ENCODE measurements around the gene SNAP29.
"Not testable (repeated sequence)": the region's sequence is repeated elsewhere in the genome, so short reads cannot be mapped to it uniquely, and the experiment has no call there.

SNAP29 gene

GRCh38 chr22:20931126-20931654 is 72.4 kb downstream of the SNAP29 start:
- DNase-seq (ENCODE audit: low read depth): no peak

- DNase-seq (ENCODE audit: low read depth): no peak
Measured at GRCh38 chr22:20933910-20934309, 75.1 kb downstream of the SNAP29 start.

DNA sequence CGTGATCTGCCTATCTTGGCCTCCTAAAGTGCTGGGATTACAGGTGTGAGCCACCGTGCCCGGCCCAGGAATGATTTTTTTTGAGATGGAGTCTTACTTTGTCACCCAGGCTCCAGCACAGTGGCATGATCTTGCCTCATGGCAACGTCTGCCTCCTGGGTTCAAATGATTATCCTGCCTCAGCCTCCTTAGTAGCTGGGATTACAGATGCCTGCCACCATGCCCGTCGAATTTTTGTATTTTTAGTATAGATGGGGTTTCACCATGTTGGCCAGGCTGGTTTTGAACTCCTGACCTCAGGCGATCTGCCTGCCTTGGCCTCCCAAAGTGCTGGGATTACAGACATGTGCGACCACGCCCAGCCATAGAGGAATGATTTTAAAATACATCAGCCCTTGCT is 76.2 kb downstream of the SNAP29 start:
- not testable (repeated sequence) for DNase-seq (ENCODE audit: low read depth)

GRCh38 chr22:20935780-20936539 is 77.2 kb downstream of the SNAP29 start:
- DNase-seq (ENCODE audit: low read depth): not testable (repeated sequence)

DNA sequence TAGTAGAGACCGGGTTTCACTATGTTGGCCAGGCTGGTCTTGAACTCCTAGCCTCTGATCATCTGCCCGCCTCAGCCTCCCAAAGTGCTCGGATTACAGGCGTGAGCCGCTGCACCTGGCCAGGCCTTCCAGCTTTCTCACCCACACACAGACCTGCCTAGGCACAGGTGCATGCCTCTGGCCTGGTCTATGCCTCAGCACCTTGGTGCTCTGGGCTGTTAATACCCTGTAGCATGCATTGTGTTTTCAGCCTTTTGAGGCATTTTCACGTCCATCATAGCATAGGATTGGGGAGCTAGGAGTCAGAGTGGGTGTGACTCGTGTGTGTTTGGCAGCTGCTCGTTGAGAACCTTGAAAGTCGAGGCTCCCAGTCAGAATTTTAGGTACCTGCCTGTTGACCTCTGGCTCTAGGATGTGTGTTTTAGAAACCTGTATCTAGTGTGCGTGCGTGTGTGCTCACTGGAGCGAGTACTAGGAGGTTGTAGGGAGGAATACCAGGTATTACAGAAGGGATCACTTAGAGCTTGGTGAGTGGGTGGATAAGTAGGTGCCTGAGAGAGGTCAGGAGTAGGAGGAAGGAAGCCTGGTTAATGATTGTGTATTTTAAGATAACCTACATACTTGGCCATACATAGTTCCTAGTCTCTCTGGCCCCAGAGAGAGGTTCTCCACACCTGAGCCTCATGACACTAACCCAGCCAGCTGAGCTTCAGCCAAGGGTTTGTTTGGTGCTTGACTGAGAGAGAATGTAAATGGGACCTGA is 78.4 kb downstream of the SNAP29 start:
- DNase-seq (ENCODE audit: low read depth): no peak

- no peak for DNase-seq (ENCODE audit: low read depth)
Measured at GRCh38 chr22:20937794-20938671, 79.2 kb downstream of the SNAP29 start.

GRCh38 chr22:20939457-20940185 is 80.8 kb downstream of the SNAP29 start:
- DNase-seq (ENCODE audit: low read depth): not testable (repeated sequence)

GRCh38 chr22:20940186-20940651 is 81.4 kb downstream of the SNAP29 start:
- DNase-seq (ENCODE audit: low read depth): no peak

Measured in stimulated activated CD8-positive, alpha-beta memory T cell treated with anti-CD3 and anti-CD28 coated beads, Interleukin-12 subunit alpha, Interleukin-12 subunit beta, amount 100 ng/mL, for 4 hours (primary cell).